PC-9 (cell line): ENCODE results near the gene KCNQ5.

ENCODE experiments used
- CTCF ChIP-seq: fragments of 200-600 bp; sonication (generic); conservative IDR thresholded peaks from 2 replicates; pipeline ENCODE4 v1.6.1; 2017; ENCODE audit warnings: mixed run types, antibody characterized with exemption, mild to moderate bottlenecking, moderate library complexity
- EZH2 ChIP-seq: fragments of 200-600 bp; sonication (generic); IDR thresholded peaks from 2 replicates; pipeline ENCODE4 v1.8.0; 2017; ENCODE audit warnings: antibody characterized with exemption, low read depth

GRCh38 chr6:73176057-73176456, 554.2 kb downstream of the KCNQ5 start:
- no peak for TF ChIP-seq CTCF
- no peak for TF ChIP-seq EZH2
